K562 (cell line): ENCODE measurements around the gene CCDC184. TPM values are rescaled to one million over a fixed set of nuclear protein-coding genes. Genes with fewer than 3 reads are reported as not detected.

Experiments
- ATAC-seq: fragments of 200-7000 bp; cut with Tn5 transposase; 3 replicates; pipeline ENCODE4 v1.9.1; 2020; ENCODE audit warnings: moderate library complexity
- BruUV-seq: library from RNA; stranded (reverse); fragments of 400-500 nt; replicated peaks from 2 replicates; lab custom pipeline; 2021; lab: Mats Ljungman, UMichigan
- CTCF ChIA-PET: fragments of 300-600 bp; formaldehyde crosslinking; extraction: SDS; loops from one replicate; lab custom pipeline; 2021; ENCODE audit warnings: low intra/inter-chr PET ratio; lab: Yijun Ruan, JAX
- POLR2A ChIA-PET: fragments of 300-600, 350-650 bp; sonication (Branson Sonifier 250); formaldehyde crosslinking; extraction: SDS; loops from one replicate; lab custom pipeline; 2021; ENCODE audit warnings: antibody characterized with exemption, inconsistent platforms; lab: Yijun Ruan, JAX
- DNase-seq, 4 experiments: peaks; one replicate each; pipeline versions ENCODE4 v3.0.0 to v3.0.0-alpha.2; 2011 to 2018; ENCODE audit warnings: low spot score in 3 of 4, mixed read lengths in 3 of 4; ENCODE audit errors: extremely low read depth in 1 of 4
- FAIRE-seq: peaks from 2 replicates; lab custom pipeline; 2011; peaks lifted over from hg19 to GRCh38; lab: Jason Lieb, UNC
- H2AFZ ChIP-seq: 2 replicates; pipeline ENCODE4 v1.6.0; 2011; ENCODE audit warnings: low read depth, low read length, control low read depth, inconsistent platforms
- H3K27ac ChIP-seq: fragments of 200-600 bp; 3 replicates; pipeline ENCODE4 v1.8.0; 2011; ENCODE audit warnings: low read depth, mild to moderate bottlenecking, control low read depth, inconsistent platforms, low read length, moderate library complexity, mixed read lengths; ENCODE audit errors: extremely low read depth
- H3K27me3 ChIP-seq, 2 experiments: fragments of 300-600 bp in 1 of 2; 2 replicates in 1 of 2; 3 replicates in 1 of 2; pipeline versions ENCODE4 v1.6.0 to v1.8.0; 2011; ENCODE audit warnings: inconsistent platforms in 2 of 2, low read length in 2 of 2, mild to moderate bottlenecking in 1 of 2, mixed read lengths in 1 of 2, moderate library complexity in 1 of 2; ENCODE audit not compliant: control insufficient read depth in 2 of 2, insufficient read depth in 2 of 2
- H3K36me3 ChIP-seq: fragments of 300-600 bp; 3 replicates; pipeline ENCODE4 v1.8.0; 2011; ENCODE audit warnings: mild to moderate bottlenecking, low read length, inconsistent platforms; ENCODE audit not compliant: control insufficient read depth, insufficient read depth
- H3K4me1 ChIP-seq, 2 experiments: fragments of 200-600 bp in 1 of 2; replicated peaks in 1 of 2; 2 replicates in 1 of 2; 3 replicates in 1 of 2; pipeline versions ENCODE4 v1.5.1 to v1.8.0; 2011; ENCODE audit warnings: inconsistent platforms in 2 of 2, low read length in 2 of 2, mild to moderate bottlenecking in 1 of 2, mixed read lengths in 1 of 2, moderate library complexity in 1 of 2; ENCODE audit not compliant: control insufficient read depth in 2 of 2, insufficient read depth in 2 of 2
- H3K4me2 ChIP-seq: 2 replicates; pipeline ENCODE4 v1.6.1; 2011; ENCODE audit warnings: low read length, control low read depth, inconsistent platforms, mixed read lengths; ENCODE audit not compliant: insufficient read depth
- H3K4me3 ChIP-seq: fragments of 200-600 bp; sonication (generic), shearing (Covaris generic); 2 replicates; pipeline ENCODE4 v1.5.1; 2016; ENCODE audit warnings: control low read depth, inconsistent platforms
- H3K79me2 ChIP-seq: fragments of 200-600 bp; 3 replicates; pipeline ENCODE4 v1.8.0; 2011; ENCODE audit warnings: low read length, inconsistent platforms; ENCODE audit not compliant: control insufficient read depth, insufficient read depth
- H3K9ac ChIP-seq, 2 experiments: 2 replicates each; pipeline versions ENCODE4 v1.6.0 to v1.6.1; 2011; ENCODE audit warnings: low read depth in 2 of 2, low read length in 2 of 2, control low read depth in 1 of 2, inconsistent platforms in 1 of 2, mild to moderate bottlenecking in 1 of 2, mixed read lengths in 1 of 2; ENCODE audit not compliant: insufficient read depth in 1 of 2
- H3K9me1 ChIP-seq: one replicate; pipeline ENCODE4 v1.6.0; 2011; ENCODE audit warnings: inconsistent platforms, mild to moderate bottlenecking, low read length, moderate library complexity; ENCODE audit not compliant: control insufficient read depth, insufficient read depth
- H3K9me3 ChIP-seq: replicated peaks from 2 replicates; pipeline ENCODE4 v1.5.1; 2011; ENCODE audit warnings: low read depth, low read length, inconsistent platforms; ENCODE audit not compliant: control insufficient read depth, insufficient read depth
- H4K20me1 ChIP-seq: replicated peaks from 2 replicates; pipeline ENCODE4 v1.6.1; 2011; ENCODE audit warnings: low read length, inconsistent platforms, mixed read lengths; ENCODE audit not compliant: control insufficient read depth, insufficient read depth
- ATF3 ChIP-seq, 2 experiments: fragments of 450-650 bp in 1 of 2; sonication (generic) in 1 of 2; formaldehyde crosslinking in 1 of 2; IDR thresholded peaks in 1 of 2; conservative IDR thresholded peaks in 1 of 2; 2 replicates each; pipeline versions ENCODE4 v1.6.1 to v1.8.1; 2016 to 2023; ENCODE audit warnings: mild to moderate bottlenecking in 2 of 2, moderate library complexity in 2 of 2, inconsistent platforms in 1 of 2, missing genetic modification reagents in 1 of 2
- CTCFL ChIP-seq: IDR thresholded peaks from 2 replicates; pipeline ENCODE4 v1.6.1; 2011; ENCODE audit warnings: borderline replicate concordance, low read depth, mild to moderate bottlenecking, moderate library complexity, low read length; ENCODE audit not compliant: insufficient read depth, poor library complexity, severe bottlenecking
- HDGF ChIP-seq: fragments of 450-650 bp; IDR thresholded peaks from 2 replicates; pipeline ENCODE4 v1.6.1; 2016
- HNRNPUL1 ChIP-seq: fragments of 200-400 bp; formaldehyde crosslinking; IDR thresholded peaks from 2 replicates; pipeline ENCODE4 v1.6.1; 2017; ENCODE audit warnings: low read length
- ZNF384 ChIP-seq: IDR thresholded peaks from 2 replicates; pipeline ENCODE4 v1.6.1; 2012; ENCODE audit warnings: low read depth, low read length, improper control_type of control experiment
- WGBS: fragments of 100-300 bp; shearing (Covaris generic); methylation state at CpG from one replicate; pipeline ENCODE4 v1.1.6; 2016; ENCODE audit warnings: low coverage, mixed read lengths; ENCODE audit not compliant: insufficient coverage; ENCODE audit errors: missing lambda C conversion rate; 5-methylcytosine and 5-hydroxymethylcytosine counted together
- in situ Hi-C: fragments of 300-500 bp; cut with MboI; formaldehyde crosslinking; loops from 4 replicates; pipeline ENCODE4 v1.15.0; 2018; ENCODE audit warnings: inconsistent platforms, mixed read lengths
- intact Hi-C: fragments of 100-400 bp; cut with micrococcal nuclease; formaldehyde crosslinking; loops from 2 replicates; pipeline ENCODE4 v1.14.2; 2022
- polyA plus RNA-seq, 8 experiments: library from polyadenylated mRNA; depleted of rRNA in 4 of 8; stranded (reverse) in 5 of 8; unstranded in 3 of 8; fragments of >200 nt; fragmentation: Nextera tagmentation in 2 of 8; fragmentation: Illumina TruSeq in 1 of 8; extraction: Ambion mirVana in 2 of 8; extraction: Trizol in 1 of 8; gene quantifications; 2 replicates each; pipeline versions ENCODE4 v1.2.1 to v1.2.3, GENCODE V29; 2011 to 2014; ENCODE audit warnings: inconsistent platforms in 1 of 8, missing spikeins in 1 of 8
- total RNA-seq, 7 experiments: library from RNA; depleted of rRNA in 6 of 7; stranded (reverse); fragments of >200 nt in 6 of 7; fragmentation: Illumina TruSeq in 2 of 7; extraction: Trizol in 2 of 7; gene quantifications; 2 replicates each; pipeline versions ENCODE4 v1.2.1 to v1.2.3, GENCODE V29; 2011 to 2021; ENCODE audit warnings: low replicate concordance in 1 of 7

Gene CCDC184
- total and polyA plus RNA-seq, 9 of the 15 experiments (the other 6 are each of a cell fraction or from before 2014, with no cell fraction given), result 0.09 TPM; not detected in 8

- TF ChIP-seq HNRNPUL1 (no peak), CTCFL (no peak), ATF3 (IDR thresholded peaks at IDR 0.05) (no peak), ATF3 (CRISPR knock-in tag; conservative IDR thresholded peaks at IDR 0.05) (no peak), ZNF384 (no peak), HDGF (no peak)
- ATAC-seq (no peak), DNase-seq (no peak), FAIRE-seq (no peak)
- peak overlapping the region in 1 of 2 experiments; percentile 28; a peak in 1 of 4 replicates for H3K9ac ChIP-seq
- H3K36me3 ChIP-seq, result no peaks in the 10 kb centered on the region
- in situ Hi-C loops, result loop anchor here (10.0 kb wide), 1 partner anchor 204 kb away; the partner anchor contains the start of gene TMEM106C
- no peaks in the 10 kb centered on the region for H3K9me1 ChIP-seq
- no peak overlapping the region for H3K4me3 ChIP-seq
- no peaks in the 10 kb centered on the region for H3K27me3 ChIP-seq
- H4K20me1 ChIP-seq, result no peaks in the 10 kb centered on the region
- ChIA-PET POLR2A (no interaction called here), CTCF (no interaction called here)
- BruUV-seq, result no TSS peak
- H3K4me2 ChIP-seq, result no peak overlapping the region
- H3K9me3 ChIP-seq, result no peaks in the 10 kb centered on the region
- no peaks in the 10 kb centered on the region for H3K79me2 ChIP-seq
- intact Hi-C loops, result loop anchor here (5.0 to 10.0 kb wide), 4 partner anchors 174 to 454 kb away; partner anchors contain the start of gene TMEM106C
- no peak overlapping the region for H3K27ac ChIP-seq
- no peaks in the 10 kb centered on the region for H3K4me1 ChIP-seq
- peak overlapping the region; percentile 17; the same call in 1 of the 2 replicates for H2AFZ ChIP-seq
- whole genome bisulfite sequencing, result 54% methylated on average over 19 of the region's 19 CpGs
These were observed 14.4 kb upstream of the CCDC184 start for GRCh38 chr12:48169011-48169410.
